Transverse colon (tissue), 4 donors: ENCODE measurements around the gene JMJD4. TPM values are rescaled to one million over a fixed set of nuclear protein-coding genes. Genes with fewer than 3 reads are reported as not detected.

Source experiments
- DNase-seq: peaks from one replicate; pipeline ENCODE4 v3.0.0-alpha.2; 2019
- H3K27ac ChIP-seq, 4 donors: fragments of 200-600 bp; sonication (generic); 2 replicates each; pipeline ENCODE4 v1.5.1; 2016 to 2018; ENCODE audit warnings: inconsistent platforms in 4 of 4
- H3K27me3 ChIP-seq: fragments of 200-600 bp; sonication (generic); 2 replicates; pipeline ENCODE4 v1.5.1; 2017; ENCODE audit warnings: inconsistent platforms
- H3K36me3 ChIP-seq, 4 donors: fragments of 200-600 bp; sonication (generic); 2 replicates each; pipeline ENCODE4 v1.5.1; 2017 to 2019; ENCODE audit warnings: inconsistent platforms in 4 of 4
- H3K4me1 ChIP-seq, 4 donors: fragments of 200-600 bp; sonication (generic); 2 replicates each; pipeline ENCODE4 v1.5.1; 2017 to 2020; ENCODE audit warnings: inconsistent platforms in 4 of 4
- H3K4me3 ChIP-seq, 4 donors: fragments of 200-600 bp; sonication (generic); 1 replicate in 1 of 4; 2 replicates in 3 of 4; pipeline versions ENCODE4 v1.5.1 to v1.6.1; 2017 to 2019; ENCODE audit warnings: inconsistent platforms in 4 of 4
- H3K9me3 ChIP-seq, 2 donors: fragments of 200-600 bp; sonication (generic); 2 replicates each; pipeline ENCODE4 v1.5.1; 2017 to 2019; ENCODE audit warnings: inconsistent platforms in 2 of 2
- EP300 ChIP-seq: sonication (generic); formaldehyde crosslinking; IDR thresholded peaks from one replicate; pipeline ENCODE4 v1.6.1; 2017; ENCODE audit warnings: antibody characterized with exemption, low read depth
- POLR2A ChIP-seq: fragments of 450-650 bp; IDR thresholded peaks from one replicate; pipeline ENCODE4 v1.6.1; 2016; ENCODE audit warnings: antibody characterized with exemption, mild to moderate bottlenecking, moderate library complexity
- POLR2AphosphoS5 ChIP-seq, 3 donors: sonication (generic); formaldehyde crosslinking; IDR thresholded peaks; one replicate each; pipeline ENCODE4 v1.6.1; 2016; ENCODE audit warnings: antibody characterized with exemption in 3 of 3
- WGBS, 2 donors: methylation state at CpG; one replicate each; pipeline ENCODE4 v1.1.5; 2018; ENCODE audit warnings: low coverage in 1 of 2; 5-methylcytosine and 5-hydroxymethylcytosine counted together
- in situ Hi-C, 4 donors: fragments of 200-750 bp; cut with MboI; loops; one replicate each; pipeline versions ENCODE4 v1.15.0 to v1.15.1; 2017; ENCODE audit warnings: low sequenced_read_pairs in 3 of 4, low pct_ligation_motif_present in 1 of 4, low pct_unique_long_range_greater_than_20kb in 1 of 4
- intact Hi-C: fragments of 100-400 bp; cut with DNase I; formaldehyde crosslinking; loops from one replicate; pipeline ENCODE4 v1.15.1; 2023; ENCODE audit warnings: low total_unique reads
- total RNA-seq, 4 donors: library from RNA; depleted of rRNA; stranded (reverse); fragments of >200 nt; gene quantifications; one replicate each; pipeline ENCODE4 v1.1.0, GENCODE V29; 2016
- TF ChIP-seq, protein P1 (sequence below), 5 experiments: fragments of 200-600 bp in 3 of 5; fragments of 450-650 bp in 2 of 5; sonication (generic) in 3 of 5; IDR thresholded peaks; 1 replicate in 2 of 5; 2 replicates in 3 of 5; pipeline ENCODE4 v1.5.1; 2016 to 2017; ENCODE audit warnings: antibody characterized with exemption in 5 of 5, inconsistent platforms in 3 of 5, mild to moderate bottlenecking in 2 of 5, moderate library complexity in 1 of 5

Gene JMJD4
- total RNA-seq, 4 donors from 2014 or later: 6.8 to 52.7 (median 19.8) TPM

GRCh38 chr1:227697321-227697864 lies 37.7 kb downstream of the JMJD4 start:
- DNase-seq: no peak
- H3K9me3 ChIP-seq: peaks cover 25 to 31% of the 10 kb centered on the region in 2 donors
- WGBS, 2 donors: 88 to 93% methylated on average over 2 to 3 of the region's 3 CpGs
- no peaks in the 10 kb centered on the region for H3K36me3 ChIP-seq
- no peaks in the 10 kb centered on the region for H3K4me1 ChIP-seq
- in situ Hi-C loops: no loop called here
- H3K4me3 ChIP-seq: no peak overlapping the region
- intact Hi-C loops: no loop called here
- no peaks in the 10 kb centered on the region for H3K27me3 ChIP-seq
- no peak overlapping the region for H3K27ac ChIP-seq
- TF ChIP-seq POLR2A: no peak
- TF ChIP-seq, protein P1, sequence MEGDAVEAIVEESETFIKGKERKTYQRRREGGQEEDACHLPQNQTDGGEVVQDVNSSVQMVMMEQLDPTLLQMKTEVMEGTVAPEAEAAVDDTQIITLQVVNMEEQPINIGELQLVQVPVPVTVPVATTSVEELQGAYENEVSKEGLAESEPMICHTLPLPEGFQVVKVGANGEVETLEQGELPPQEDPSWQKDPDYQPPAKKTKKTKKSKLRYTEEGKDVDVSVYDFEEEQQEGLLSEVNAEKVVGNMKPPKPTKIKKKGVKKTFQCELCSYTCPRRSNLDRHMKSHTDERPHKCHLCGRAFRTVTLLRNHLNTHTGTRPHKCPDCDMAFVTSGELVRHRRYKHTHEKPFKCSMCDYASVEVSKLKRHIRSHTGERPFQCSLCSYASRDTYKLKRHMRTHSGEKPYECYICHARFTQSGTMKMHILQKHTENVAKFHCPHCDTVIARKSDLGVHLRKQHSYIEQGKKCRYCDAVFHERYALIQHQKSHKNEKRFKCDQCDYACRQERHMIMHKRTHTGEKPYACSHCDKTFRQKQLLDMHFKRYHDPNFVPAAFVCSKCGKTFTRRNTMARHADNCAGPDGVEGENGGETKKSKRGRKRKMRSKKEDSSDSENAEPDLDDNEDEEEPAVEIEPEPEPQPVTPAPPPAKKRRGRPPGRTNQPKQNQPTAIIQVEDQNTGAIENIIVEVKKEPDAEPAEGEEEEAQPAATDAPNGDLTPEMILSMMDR (IDR thresholded peaks at IDR 0.05): no peak
- TF ChIP-seq POLR2AphosphoS5 (IDR thresholded peaks at IDR 0.05): no peak
- TF ChIP-seq EP300: no peak

- no peak overlapping the region for H3K4me3 ChIP-seq
- intact Hi-C loops (no loop called here), in situ Hi-C loops (no loop called here)
- WGBS, 2 donors: 58 to 75% methylated on average over 4 to 8 of the region's 8 CpGs
- no peaks in the 10 kb centered on the region for H3K36me3 ChIP-seq
- no peaks in the 10 kb centered on the region for H3K27me3 ChIP-seq
- no peak overlapping the region for H3K27ac ChIP-seq
- TF ChIP-seq EP300 (no peak), POLR2A (no peak), POLR2AphosphoS5 (IDR thresholded peaks at IDR 0.05) (no peak)
- TF ChIP-seq, protein P1 (IDR thresholded peaks at IDR 0.05): no peak
- H3K9me3 ChIP-seq: peaks cover 19 to 47% of the 10 kb centered on the region in 2 donors
- no peaks in the 10 kb centered on the region for H3K4me1 ChIP-seq
- no peak for DNase-seq
These were observed 49.3 kb downstream of the JMJD4 start for GRCh38 chr1:227685807-227686206.

Other genes starting within 250 kb of the JMJD4 start
- 10 to 100 TPM in 3 of 4 donors, 1 to 10 TPM in 1; 5.2 to 80.2 (median 14.7) TPM for gene ZNF678, start 171.7 kb downstream of the JMJD4 start, total RNA-seq
- 10 to 100 TPM; 24.1 to 49.0 (median 38.4) TPM for gene SNAP47, start 133 bp upstream of the JMJD4 start, total RNA-seq
- not detected for gene PRSS38, start 80.4 kb upstream of the JMJD4 start, total RNA-seq
- 1 to 10 TPM; 1.2 to 4.0 (median 1.8) TPM for gene WNT9A, start 212.6 kb upstream of the JMJD4 start, total RNA-seq